GM18951 (cell line): Measurements from ENCODE around the gene BCAP31.
A peak's percentile ranks its signal among the peaks of the same experiment; 100 is the strongest.

Experiments
- POLR2A ChIP-seq: IDR thresholded peaks from 4 replicates; pipeline ENCODE4 v1.6.1; 2011; ENCODE audit warnings: mild to moderate bottlenecking; ENCODE audit not compliant: insufficient read length, insufficient read depth; ENCODE audit errors: extremely low read depth
- in situ Hi-C: fragments of 300-500 bp; cut with MboI; formaldehyde crosslinking; loops from one replicate; pipeline ENCODE4 v1.12.0; 2022; ENCODE audit warnings: low sequenced_read_pairs, mixed read lengths, inconsistent platforms; ENCODE audit not compliant: unreplicated experiment

The BCAP31 gene

DNA sequence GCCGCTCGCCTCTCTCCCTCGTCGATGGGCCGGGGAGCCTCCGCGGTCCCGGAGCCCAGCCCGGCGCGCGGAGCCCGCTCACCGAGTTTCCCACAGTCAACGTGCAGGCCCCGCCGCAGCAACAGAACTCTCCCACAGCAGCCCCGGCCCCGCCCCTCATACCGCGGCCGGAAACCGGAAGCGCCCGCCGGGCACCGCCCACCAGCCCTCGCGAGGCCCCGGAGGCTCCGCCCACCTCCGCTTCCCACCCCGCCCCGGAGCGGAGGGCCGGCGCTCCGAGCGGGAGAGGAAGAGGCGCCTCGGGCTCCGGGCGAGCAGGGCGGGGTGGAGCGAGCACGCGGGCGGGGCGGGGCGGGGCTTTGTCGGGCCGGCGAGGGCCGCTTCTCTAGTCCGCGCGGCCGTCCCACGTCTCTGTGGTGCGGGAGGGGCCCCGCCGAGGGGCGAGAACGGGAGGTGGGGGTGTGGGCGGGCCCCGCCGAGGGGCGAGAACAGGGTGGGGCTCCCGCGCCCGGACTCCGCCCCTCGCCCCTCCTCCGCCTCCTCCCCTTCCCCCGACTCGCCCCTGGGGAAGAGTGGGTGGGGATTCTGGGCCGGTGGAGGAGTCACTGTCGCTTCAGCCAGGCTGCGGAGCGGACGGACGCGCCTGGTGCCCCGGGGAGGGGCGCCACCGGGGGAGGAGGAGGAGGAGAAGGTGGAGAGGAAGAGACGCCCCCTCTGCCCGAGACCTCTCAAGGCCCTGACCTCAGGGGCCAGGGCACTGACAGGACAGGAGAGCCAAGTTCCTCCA, at the start of gene BCAP31, which contains the start of gene ABCD1:
TSS of gene BCAP31 (minus strand) at position 136 of the 787 bp plus-strand sequence. CDS start 1,143 bp downstream, outside the sequence.
TSS of gene ABCD1 (plus strand) at position 605 of the 787 bp plus-strand sequence. CDS start 411 bp downstream, outside the sequence.
- peak; percentile 76 for TF ChIP-seq POLR2A
- in situ Hi-C loops, result no loop called here

DNA sequence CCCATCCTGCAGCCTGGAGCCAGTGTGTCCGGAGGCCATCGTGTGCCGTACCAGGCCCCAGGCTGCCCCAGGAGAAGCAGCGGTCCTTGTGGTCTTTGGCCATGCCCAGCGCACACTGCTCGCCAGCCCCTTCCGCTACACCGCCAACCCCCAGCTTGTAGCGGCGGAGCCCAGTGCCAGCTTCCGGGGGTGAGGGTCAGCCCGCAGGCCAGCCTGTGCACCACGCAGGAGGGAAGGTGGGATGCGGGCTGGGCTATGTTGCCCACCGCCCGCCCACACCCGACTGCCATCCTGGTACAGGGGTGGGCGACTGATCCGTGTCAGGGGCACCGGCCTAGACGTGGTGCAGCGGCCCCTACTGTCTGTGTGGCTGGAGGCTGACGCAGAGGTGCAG, 49.0 kb upstream of the BCAP31 start:
- in situ Hi-C loops, result no loop called here
- no peak for TF ChIP-seq POLR2A

DNA sequence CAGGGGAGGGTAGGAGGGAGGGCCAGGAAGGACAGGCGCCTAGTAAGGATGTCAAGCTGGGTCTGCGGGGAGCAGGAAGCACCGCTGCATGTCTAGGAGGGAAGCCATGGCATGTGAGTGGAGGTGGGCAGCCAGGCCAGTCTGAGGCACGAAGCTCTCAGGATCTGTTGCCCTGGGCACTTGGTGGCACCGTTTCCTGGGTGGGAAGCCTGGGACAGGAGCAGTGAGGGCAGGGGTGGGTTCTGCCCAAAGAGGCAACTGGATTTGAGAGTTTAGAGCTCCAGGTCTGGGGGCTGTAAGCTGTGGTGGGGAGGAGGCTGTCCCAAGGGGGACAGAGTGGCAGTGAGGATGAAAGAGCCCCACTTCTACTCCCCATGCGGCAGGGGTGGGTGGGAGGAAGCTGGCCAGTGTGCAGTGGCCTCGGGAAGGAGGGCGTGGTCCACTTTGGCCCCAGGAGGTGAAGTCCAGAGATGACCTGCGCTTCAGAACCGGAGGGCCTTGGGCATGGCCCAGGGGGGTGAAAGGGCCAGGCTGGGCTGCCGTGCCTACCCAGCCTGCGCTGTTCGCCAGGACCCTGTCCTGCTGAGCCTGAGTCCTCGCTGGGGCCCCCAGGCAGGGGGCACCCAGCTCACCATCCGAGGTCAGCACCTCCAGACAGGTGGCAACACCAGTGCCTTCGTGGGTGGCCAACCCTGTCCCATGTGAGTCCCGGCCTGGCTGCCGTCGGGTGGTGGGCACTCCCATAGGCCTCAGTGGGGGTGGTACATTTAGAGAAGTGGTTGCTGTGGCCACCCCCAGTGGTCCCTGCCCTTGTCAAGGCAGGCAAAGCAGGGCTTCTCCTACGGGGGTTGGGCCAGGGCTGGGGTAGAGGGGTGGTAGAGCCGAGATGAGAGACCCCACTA, 48.4 kb upstream of the BCAP31 start:
- in situ Hi-C loops, result no loop called here

GRCh38 chrX:153771415-153772315, 47.5 kb upstream of the BCAP31 start:
- TF ChIP-seq POLR2A, result no peak
- in situ Hi-C loops, result no loop called here

More for the DNA sequence above, 48.4 kb upstream of the BCAP31 start:
- no peak for TF ChIP-seq POLR2A

- in situ Hi-C loops, result no loop called here
- no peak for TF ChIP-seq POLR2A
These were observed 46.6 kb upstream of the BCAP31 start for GRCh38 chrX:153770601-153771414.

GRCh38 chrX:153769865-153770600, 45.8 kb upstream of the BCAP31 start:
- in situ Hi-C loops, result no loop called here
- no peak for TF ChIP-seq POLR2A

DNA sequence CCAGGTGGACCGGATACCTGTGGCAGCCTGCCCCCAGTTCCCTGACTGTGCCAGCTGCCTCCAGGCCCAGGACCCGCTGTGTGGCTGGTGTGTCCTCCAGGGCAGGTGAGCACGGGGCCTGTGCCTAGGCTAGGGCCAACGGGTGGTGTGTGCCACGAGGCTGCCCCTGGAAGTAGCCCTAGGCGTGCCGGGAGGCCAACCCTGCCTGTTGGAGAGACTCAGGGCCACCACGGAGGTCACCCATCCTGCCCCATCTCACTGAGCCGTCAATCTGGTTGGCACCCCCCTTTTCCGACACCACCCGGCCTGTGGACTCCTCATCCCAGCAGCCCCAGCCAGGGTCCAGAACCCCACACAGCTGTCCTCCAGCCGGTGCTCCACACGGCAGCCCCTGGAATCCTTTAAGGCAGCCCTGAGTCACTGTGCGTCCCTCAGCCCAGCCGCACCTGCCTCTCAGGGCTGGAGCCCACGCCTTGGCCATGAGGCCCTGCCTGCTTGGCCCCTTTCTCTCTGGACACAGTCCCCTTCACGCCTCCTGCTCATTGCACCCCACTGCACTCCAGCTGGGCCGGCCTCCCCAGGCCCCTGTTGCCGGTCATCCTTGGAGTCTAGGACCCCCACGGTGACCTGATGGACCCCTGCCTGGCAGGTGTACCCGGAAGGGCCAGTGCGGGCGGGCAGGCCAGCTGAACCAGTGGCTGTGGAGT, 45.1 kb upstream of the BCAP31 start:
- in situ Hi-C loops, result no loop called here
- TF ChIP-seq POLR2A, result no peak

DNA sequence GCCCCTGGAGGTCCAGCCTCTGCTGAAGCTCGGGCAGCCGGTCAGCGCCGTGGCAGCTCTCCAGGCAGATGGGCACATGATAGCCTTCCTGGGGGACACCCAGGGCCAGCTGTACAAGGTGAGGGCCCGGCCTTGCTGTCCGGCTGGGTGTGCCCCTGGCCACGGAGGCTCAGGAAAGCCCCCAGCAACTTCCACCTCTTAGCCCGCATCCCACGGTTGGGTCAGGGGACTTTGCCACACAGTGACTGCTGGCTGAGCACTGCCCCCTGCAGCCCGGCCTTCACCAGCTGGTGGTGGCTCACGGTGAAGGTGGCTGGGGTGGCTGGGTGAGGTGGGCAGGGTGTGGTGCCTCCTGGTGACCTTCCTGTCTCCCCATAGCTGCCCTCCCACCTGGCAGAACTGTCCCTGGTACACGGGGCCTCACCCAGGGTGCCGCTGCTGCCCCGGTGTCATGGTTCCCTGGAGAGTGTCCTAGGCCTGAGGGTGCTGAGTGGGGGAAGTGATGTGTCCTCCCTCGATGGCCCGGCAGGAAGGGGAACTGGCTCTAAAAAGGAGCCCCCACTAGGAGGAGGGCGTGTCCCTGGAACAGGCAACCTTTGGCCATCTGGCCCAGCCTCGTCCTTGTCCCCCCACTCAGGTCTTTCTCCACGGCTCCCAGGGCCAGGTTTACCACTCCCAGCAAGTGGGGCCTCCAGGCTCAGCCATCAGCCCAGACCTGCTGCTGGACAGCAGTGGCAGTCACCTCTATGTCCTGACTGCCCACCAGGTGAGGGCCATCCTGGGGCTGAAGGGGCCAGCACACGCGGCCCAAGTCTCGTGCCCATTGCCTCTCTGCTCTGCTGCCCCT, 44.3 kb upstream of the BCAP31 start:
- in situ Hi-C loops, result no loop called here
- no peak for TF ChIP-seq POLR2A

DNA sequence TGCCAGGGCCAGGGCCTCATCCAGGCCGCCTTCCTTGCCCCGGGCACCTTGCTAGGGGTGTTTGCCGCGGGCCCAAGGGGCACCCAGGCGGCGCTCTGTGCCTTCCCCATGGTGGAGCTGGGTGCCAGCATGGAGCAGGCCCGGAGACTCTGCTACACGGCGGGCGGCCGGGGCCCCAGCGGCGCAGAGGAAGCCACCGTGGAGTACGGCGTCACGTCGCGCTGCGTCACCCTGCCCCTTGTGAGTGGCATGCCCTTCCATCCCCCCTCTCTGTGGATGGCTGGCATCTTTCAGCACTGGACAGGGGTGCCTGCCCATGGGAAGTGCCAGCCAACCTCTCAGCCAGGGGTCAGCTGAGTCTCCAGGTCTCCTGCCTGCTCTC, 43.5 kb upstream of the BCAP31 start:
- in situ Hi-C loops, result no loop called here

More for the DNA sequence above, 43.5 kb upstream of the BCAP31 start:
- TF ChIP-seq POLR2A, result no peak
